Activated CD8-positive, alpha-beta memory T cell treated with anti-CD3 and anti-CD28 coated beads, Interleukin-2, amount 50 U/mL, for 1 hour (primary cell): ENCODE results near the gene FAM120AOS.
"Not testable (repeated sequence)": the region's sequence is repeated elsewhere in the genome, so short reads cannot be mapped to it uniquely, and the experiment has no call there.

Experiments used
- DNase-seq: peaks from one replicate; pipeline ENCODE4 v3.0.0-alpha.2; 2020; ENCODE audit errors: extremely low read depth

Gene FAM120AOS

GRCh38 chr9:93439301-93439700, 14.1 kb downstream of the FAM120AOS start:
- not testable (repeated sequence) for DNase-seq

GRCh38 chr9:93437996-93438395, 15.4 kb downstream of the FAM120AOS start:
- DNase-seq = no peak

GRCh38 chr9:93436655-93437407, 16.6 kb downstream of the FAM120AOS start:
- DNase-seq = no peak

- no peak for DNase-seq
Measured at GRCh38 chr9:93436218-93436617, 17.2 kb downstream of the FAM120AOS start.

GRCh38 chr9:93435386-93435785, 18.0 kb downstream of the FAM120AOS start:
- DNase-seq = no peak

- no peak for DNase-seq
Measured at GRCh38 chr9:93434056-93434455, 19.3 kb downstream of the FAM120AOS start.

- no peak for DNase-seq
Measured at GRCh38 chr9:93432964-93433363, 20.4 kb downstream of the FAM120AOS start.

GRCh38 chr9:93431539-93432105, 21.8 kb downstream of the FAM120AOS start:
- no peak for DNase-seq

- DNase-seq = no peak
Measured at GRCh38 chr9:93427655-93428379, 25.6 kb downstream of the FAM120AOS start.

- DNase-seq = no peak
Measured at GRCh38 chr9:93422977-93423616, 30.3 kb downstream of the FAM120AOS start.

- DNase-seq = no peak
Measured at GRCh38 chr9:93419023-93419422, 34.4 kb downstream of the FAM120AOS start.

- DNase-seq = no peak
Measured at GRCh38 chr9:93417538-93417937, 35.8 kb downstream of the FAM120AOS start.

- DNase-seq = no peak
Measured at GRCh38 chr9:93416530-93417235, 36.7 kb downstream of the FAM120AOS start.

- DNase-seq = no peak
Measured at GRCh38 chr9:93415176-93415690, 38.1 kb downstream of the FAM120AOS start.

GRCh38 chr9:93413530-93413929, 39.9 kb downstream of the FAM120AOS start:
- DNase-seq = no peak

GRCh38 chr9:93406371-93406770, 47.0 kb downstream of the FAM120AOS start:
- no peak for DNase-seq

GRCh38 chr9:93398471-93398870, 54.9 kb downstream of the FAM120AOS start:
- no peak for DNase-seq

GRCh38 chr9:93397661-93398373, 55.6 kb downstream of the FAM120AOS start:
- DNase-seq = no peak
